ENCODE measurements around the gene MAPK10. TPM values are rescaled to one million over a fixed set of nuclear protein-coding genes. Genes with fewer than 3 reads are reported as not detected.

The MAPK10 gene
- total RNA-seq, 1 donor from 2014 or later, result 19.2 TPM

- TF ChIP-seq, protein P1, sequence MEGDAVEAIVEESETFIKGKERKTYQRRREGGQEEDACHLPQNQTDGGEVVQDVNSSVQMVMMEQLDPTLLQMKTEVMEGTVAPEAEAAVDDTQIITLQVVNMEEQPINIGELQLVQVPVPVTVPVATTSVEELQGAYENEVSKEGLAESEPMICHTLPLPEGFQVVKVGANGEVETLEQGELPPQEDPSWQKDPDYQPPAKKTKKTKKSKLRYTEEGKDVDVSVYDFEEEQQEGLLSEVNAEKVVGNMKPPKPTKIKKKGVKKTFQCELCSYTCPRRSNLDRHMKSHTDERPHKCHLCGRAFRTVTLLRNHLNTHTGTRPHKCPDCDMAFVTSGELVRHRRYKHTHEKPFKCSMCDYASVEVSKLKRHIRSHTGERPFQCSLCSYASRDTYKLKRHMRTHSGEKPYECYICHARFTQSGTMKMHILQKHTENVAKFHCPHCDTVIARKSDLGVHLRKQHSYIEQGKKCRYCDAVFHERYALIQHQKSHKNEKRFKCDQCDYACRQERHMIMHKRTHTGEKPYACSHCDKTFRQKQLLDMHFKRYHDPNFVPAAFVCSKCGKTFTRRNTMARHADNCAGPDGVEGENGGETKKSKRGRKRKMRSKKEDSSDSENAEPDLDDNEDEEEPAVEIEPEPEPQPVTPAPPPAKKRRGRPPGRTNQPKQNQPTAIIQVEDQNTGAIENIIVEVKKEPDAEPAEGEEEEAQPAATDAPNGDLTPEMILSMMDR (IDR thresholded peaks at IDR 0.05), result no peak
- H3K4me3 Mint-ChIP-seq (ENCODE audit: unreplicated experiment), result no peak overlapping the region
- DNase-seq (ENCODE audit: extremely low spot score, unreplicated experiment), result no peak
- no peaks in the 10 kb centered on the region for H3K36me3 Mint-ChIP-seq (ENCODE audit: unreplicated experiment)
- no peaks in the 10 kb centered on the region for H3K9me3 Mint-ChIP-seq (ENCODE audit: unreplicated experiment)
- no peak overlapping the region for H3K27ac Mint-ChIP-seq (ENCODE audit: unreplicated experiment)
- peaks cover 5% of the 10 kb centered on the region for H3K4me1 Mint-ChIP-seq (ENCODE audit: unreplicated experiment)
- H3K27me3 Mint-ChIP-seq (ENCODE audit: unreplicated experiment), result no peaks in the 10 kb centered on the region
Observed at GRCh38 chr4:86101410-86101809, 258.4 kb downstream of the MAPK10 start.

DNA sequence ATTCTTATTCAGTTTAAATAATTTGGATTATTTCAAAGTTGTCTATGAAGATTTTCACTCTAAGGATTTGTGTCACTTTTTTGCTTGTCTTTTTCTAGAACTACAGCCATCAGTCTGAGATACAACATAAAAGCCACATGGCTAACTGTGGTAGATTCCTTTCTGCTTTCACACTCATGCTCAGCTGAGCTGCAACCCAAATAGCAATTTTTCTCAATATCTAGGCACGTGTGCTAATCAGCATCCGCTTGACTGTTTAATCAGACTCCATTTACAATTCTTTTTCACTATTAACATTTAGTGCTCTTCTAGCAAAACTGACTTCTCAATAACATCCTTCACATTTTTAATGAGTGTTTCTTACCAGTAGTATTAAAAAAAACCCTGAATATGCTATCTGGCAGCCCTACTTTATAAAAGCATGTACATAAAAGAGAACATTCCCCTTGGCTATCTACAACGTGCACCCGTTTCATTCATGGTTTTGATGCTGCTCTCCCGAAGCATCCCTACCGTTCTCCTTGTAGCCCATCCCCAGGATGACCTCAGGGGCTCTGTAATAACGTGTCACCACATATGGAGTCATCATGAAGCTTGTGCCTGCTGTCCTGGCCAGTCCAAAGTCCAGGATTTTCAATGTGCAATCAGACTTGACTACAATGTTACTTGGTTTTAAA, 259.2 kb downstream of the MAPK10 start:
- H3K9me3 Mint-ChIP-seq (ENCODE audit: unreplicated experiment), result no peaks in the 10 kb centered on the region

DNA sequence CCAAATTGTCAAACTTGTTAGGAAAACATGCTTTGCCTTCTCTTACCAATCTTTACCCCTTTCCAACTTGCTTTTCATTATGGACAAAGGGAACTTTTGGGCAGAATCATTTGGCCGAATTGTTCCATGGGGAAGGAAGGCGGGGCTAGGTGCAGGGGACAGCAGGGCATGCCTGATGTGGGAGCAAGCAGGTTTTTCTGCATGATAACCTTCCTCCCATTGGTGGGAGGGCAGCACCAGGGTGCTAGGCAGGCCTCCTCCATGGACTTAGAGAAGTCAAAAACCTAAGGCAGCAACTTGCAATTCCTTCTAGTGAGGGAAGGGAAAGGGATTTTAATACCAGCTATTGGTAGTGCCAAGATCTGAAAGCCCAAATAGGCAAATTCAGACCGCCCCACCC, 260.5 kb downstream of the MAPK10 start:
- H3K36me3 Mint-ChIP-seq (ENCODE audit: unreplicated experiment), result no peaks in the 10 kb centered on the region
- no peak overlapping the region for H3K27ac Mint-ChIP-seq (ENCODE audit: unreplicated experiment)
- peaks cover 5% of the 10 kb centered on the region for H3K4me1 Mint-ChIP-seq (ENCODE audit: unreplicated experiment)
- no peaks in the 10 kb centered on the region for H3K27me3 Mint-ChIP-seq (ENCODE audit: unreplicated experiment)
- H3K4me3 Mint-ChIP-seq (ENCODE audit: unreplicated experiment), result no peak overlapping the region
- H3K9me3 Mint-ChIP-seq (ENCODE audit: unreplicated experiment), result no peaks in the 10 kb centered on the region
- DNase-seq (ENCODE audit: extremely low spot score, unreplicated experiment), result no peak
- TF ChIP-seq, protein P1 (IDR thresholded peaks at IDR 0.05), result no peak

More for the DNA sequence above, 259.2 kb downstream of the MAPK10 start:
- no peak overlapping the region for H3K4me3 Mint-ChIP-seq (ENCODE audit: unreplicated experiment)
- no peaks in the 10 kb centered on the region for H3K27me3 Mint-ChIP-seq (ENCODE audit: unreplicated experiment)
- no peaks in the 10 kb centered on the region for H3K36me3 Mint-ChIP-seq (ENCODE audit: unreplicated experiment)
- H3K27ac Mint-ChIP-seq (ENCODE audit: unreplicated experiment), result no peak overlapping the region
- TF ChIP-seq, protein P1 (IDR thresholded peaks at IDR 0.05), result no peak
- DNase-seq (ENCODE audit: extremely low spot score, unreplicated experiment), result no peak
- peaks cover 5% of the 10 kb centered on the region for H3K4me1 Mint-ChIP-seq (ENCODE audit: unreplicated experiment)

DNA sequence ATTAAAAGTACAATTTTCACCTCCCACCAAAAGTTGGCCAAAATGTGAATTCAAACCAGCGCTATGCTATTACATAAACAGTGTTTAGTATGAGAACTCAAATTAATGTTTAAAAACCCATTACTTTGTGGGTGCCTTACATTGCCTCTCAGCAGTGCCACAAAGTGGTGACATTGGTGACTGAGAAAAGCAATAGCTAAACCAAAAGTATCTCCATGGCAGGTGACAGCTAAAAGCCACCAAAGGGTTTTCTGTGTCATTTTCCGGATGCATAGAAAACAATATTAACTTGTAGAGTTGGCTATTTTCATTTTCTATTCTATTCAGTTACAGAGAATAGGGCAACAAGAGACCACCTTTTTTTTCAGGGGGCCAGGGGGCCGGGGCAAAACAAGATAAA, 261.2 kb downstream of the MAPK10 start:
- Mint-ChIP-seq H3K4me3 (ENCODE audit: unreplicated experiment) (no peak overlapping the region), H3K36me3 (ENCODE audit: unreplicated experiment) (no peaks in the 10 kb centered on the region), H3K4me1 (ENCODE audit: unreplicated experiment) (peaks cover 5% of the 10 kb centered on the region), H3K27ac (ENCODE audit: unreplicated experiment) (no peak overlapping the region), H3K9me3 (ENCODE audit: unreplicated experiment) (no peaks in the 10 kb centered on the region), H3K27me3 (ENCODE audit: unreplicated experiment) (no peaks in the 10 kb centered on the region)
- no peak for DNase-seq (ENCODE audit: extremely low spot score, unreplicated experiment)
- TF ChIP-seq, protein P1 (IDR thresholded peaks at IDR 0.05), result no peak

GRCh38 chr4:86096373-86096772, 263.5 kb downstream of the MAPK10 start:
- H3K4me3 Mint-ChIP-seq (ENCODE audit: unreplicated experiment), result no peak overlapping the region
- no peaks in the 10 kb centered on the region for H3K27me3 Mint-ChIP-seq (ENCODE audit: unreplicated experiment)
- H3K4me1 Mint-ChIP-seq (ENCODE audit: unreplicated experiment), result peaks cover 6% of the 10 kb centered on the region
- no peaks in the 10 kb centered on the region for H3K9me3 Mint-ChIP-seq (ENCODE audit: unreplicated experiment)
- no peak overlapping the region for H3K27ac Mint-ChIP-seq (ENCODE audit: unreplicated experiment)
- TF ChIP-seq, protein P1 (IDR thresholded peaks at IDR 0.05), result no peak
- no peak for DNase-seq (ENCODE audit: extremely low spot score, unreplicated experiment)
- no peaks in the 10 kb centered on the region for H3K36me3 Mint-ChIP-seq (ENCODE audit: unreplicated experiment)

Data from osteocyte (in vitro differentiated cells).